Activated naive CD4-positive, alpha-beta T cell treated with anti-CD3 and anti-CD28 coated beads for 36 hours (primary cell): ENCODE data around the gene RGS6. TPM values are rescaled to one million over a fixed set of nuclear protein-coding genes. Genes with fewer than 3 reads are reported as not detected.

ENCODE experiments used
- CTCF ChIA-PET: fragments of 350-600 bp; sonication (Branson Sonifier 250); formaldehyde crosslinking; loops from one replicate; lab custom pipeline; 2021; ENCODE audit warnings: antibody characterized with exemption; lab: Charles Lee
- DNase-seq: peaks from one replicate; pipeline ENCODE4 v3.0.0-alpha.2; 2020
- H3K27ac Mint-ChIP-seq: one replicate; pipeline ENCODE4 v1.8.0; 2021; ENCODE audit warnings: mild to moderate bottlenecking, mixed read lengths
- H3K27me3 Mint-ChIP-seq: one replicate; pipeline ENCODE4 v1.8.0; 2021; ENCODE audit warnings: low read depth, mixed read lengths
- H3K36me3 Mint-ChIP-seq: one replicate; pipeline ENCODE4 v1.8.0; 2021; ENCODE audit warnings: low read depth, mixed read lengths
- H3K4me1 Mint-ChIP-seq: one replicate; pipeline ENCODE4 v1.8.0; 2021; ENCODE audit warnings: low read depth, mixed read lengths
- H3K4me3 Mint-ChIP-seq: one replicate; pipeline ENCODE4 v1.8.0; 2021; ENCODE audit warnings: mild to moderate bottlenecking, moderate library complexity, mixed read lengths
- H3K9me3 Mint-ChIP-seq: one replicate; pipeline ENCODE4 v1.8.0; 2021; ENCODE audit warnings: mixed read lengths
- intact Hi-C: fragments of 100-400 bp; cut with micrococcal nuclease; formaldehyde crosslinking; loops from one replicate; pipeline ENCODE4 v1.15.1; 2023
- total RNA-seq, 2 experiments: library from RNA; stranded (reverse); gene quantifications; one replicate each; pipeline ENCODE4 v1.2.3, GENCODE V29; 2021

Gene RGS6
- total RNA-seq, 2 experiments from 2014 or later: not detected

DNA sequence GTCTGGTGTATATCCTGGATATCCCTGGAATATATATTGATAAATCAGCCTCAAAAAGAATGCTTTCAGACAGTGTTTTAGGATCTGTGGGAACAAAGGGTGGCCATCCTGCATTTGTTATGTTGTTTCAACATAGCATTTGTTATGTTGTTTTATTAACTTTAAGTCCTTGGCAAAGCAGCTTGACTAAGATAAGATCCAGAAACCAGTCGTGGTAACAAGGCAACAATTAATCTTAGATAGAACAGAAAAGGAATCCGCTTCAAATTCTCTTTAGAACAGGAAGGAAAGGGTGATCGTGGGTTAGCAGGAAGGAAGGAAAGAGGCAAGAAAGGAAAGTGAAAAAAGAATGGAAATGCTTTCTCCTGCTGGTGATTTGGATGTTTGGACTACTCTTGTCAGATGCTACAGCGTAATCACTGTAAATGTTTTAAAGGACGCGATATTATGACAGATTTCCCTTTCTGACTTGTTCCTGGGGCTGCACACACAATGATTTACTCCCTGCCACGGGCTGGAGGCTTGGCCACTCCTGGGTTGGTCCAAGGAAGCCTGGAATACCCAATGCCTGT is 518.3 kb downstream of the RGS6 start:
- peaks cover 23% of the 10 kb centered on the region for H3K4me1 Mint-ChIP-seq
- no peak overlapping the region for H3K4me3 Mint-ChIP-seq
- intact Hi-C loops: loop anchor here (1.0 kb wide), 1 partner anchor 26 kb away; no protein-coding TSS in a partner anchor
- no peak for DNase-seq
- H3K36me3 Mint-ChIP-seq: no peaks in the 10 kb centered on the region
- H3K27ac Mint-ChIP-seq: no peak overlapping the region
- CTCF ChIA-PET: no interaction called here
- H3K27me3 Mint-ChIP-seq: no peaks in the 10 kb centered on the region
- no peaks in the 10 kb centered on the region for H3K9me3 Mint-ChIP-seq

GRCh38 chr14:72451054-72451972 is 519.1 kb downstream of the RGS6 start:
- Mint-ChIP-seq H3K27me3 (no peaks in the 10 kb centered on the region), H3K4me1 (peaks cover 23% of the 10 kb centered on the region), H3K27ac (peak overlapping the region; percentile 71), H3K36me3 (no peaks in the 10 kb centered on the region), H3K4me3 (no peak overlapping the region), H3K9me3 (no peaks in the 10 kb centered on the region)
- peak; percentile 64 for DNase-seq
- CTCF ChIA-PET: interaction anchor here (0.7 kb wide), 1 partner anchor 506 kb away, joined by 3 read pairs; no protein-coding TSS in a partner anchor
- intact Hi-C loops: loop anchor here (1.0 kb wide), 1 partner anchor 25 kb away; no protein-coding TSS in a partner anchor

DNA sequence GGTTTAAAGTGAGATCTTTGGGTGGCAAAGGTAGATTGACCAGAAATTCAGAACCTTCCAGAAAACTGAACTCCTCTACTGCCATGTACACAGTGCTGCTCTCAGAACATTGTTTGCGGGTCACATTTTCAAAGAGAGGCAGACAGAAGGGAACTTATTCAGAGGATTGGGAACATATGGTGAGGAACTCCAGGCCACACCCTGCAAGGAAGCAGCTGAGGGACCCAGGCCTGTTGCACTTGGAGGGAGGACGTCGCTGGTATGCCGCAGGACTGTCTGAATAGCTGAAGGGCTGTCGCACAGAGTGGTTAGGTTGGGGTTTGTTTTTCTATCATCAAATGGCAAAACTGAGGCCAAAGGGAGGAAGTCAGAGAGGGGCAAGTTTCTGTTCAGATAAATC is 520.5 kb downstream of the RGS6 start:
- H3K4me1 Mint-ChIP-seq: peaks cover 23% of the 10 kb centered on the region
- H3K36me3 Mint-ChIP-seq: no peaks in the 10 kb centered on the region
- no peaks in the 10 kb centered on the region for H3K9me3 Mint-ChIP-seq
- DNase-seq: no peak
- intact Hi-C loops: no loop called here
- H3K27me3 Mint-ChIP-seq: no peaks in the 10 kb centered on the region
- H3K4me3 Mint-ChIP-seq: no peak overlapping the region
- CTCF ChIA-PET: no interaction called here
- H3K27ac Mint-ChIP-seq: no peak overlapping the region

GRCh38 chr14:72454388-72455160 is 522.3 kb downstream of the RGS6 start:
- CTCF ChIA-PET: no interaction called here
- Mint-ChIP-seq H3K4me3 (no peak overlapping the region), H3K27me3 (no peaks in the 10 kb centered on the region), H3K36me3 (no peaks in the 10 kb centered on the region), H3K9me3 (no peaks in the 10 kb centered on the region), H3K27ac (no peak overlapping the region), H3K4me1 (peaks cover 23% of the 10 kb centered on the region)
- intact Hi-C loops: no loop called here
- DNase-seq: no peak

DNA sequence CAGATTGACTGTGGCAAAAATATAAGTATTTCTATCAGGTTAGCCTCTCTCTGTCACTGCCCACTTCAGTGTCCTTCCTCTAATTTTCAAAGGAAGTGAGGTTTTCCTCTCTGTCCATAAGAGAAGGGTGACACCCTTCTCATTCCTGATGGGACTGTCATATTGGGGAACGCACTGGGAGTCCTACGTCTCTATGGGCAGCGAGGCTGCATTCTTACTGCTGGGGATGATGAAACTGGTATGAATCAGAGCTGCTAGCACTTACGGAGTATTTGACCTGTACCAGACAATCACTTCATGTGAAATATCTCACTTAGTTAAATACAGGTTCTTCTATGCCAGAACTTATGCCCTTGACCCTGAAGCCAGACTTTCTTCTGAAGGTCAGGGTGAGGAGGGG is 525.4 kb downstream of the RGS6 start:
- DNase-seq: no peak
- H3K36me3 Mint-ChIP-seq: no peaks in the 10 kb centered on the region
- no peaks in the 10 kb centered on the region for H3K27me3 Mint-ChIP-seq
- H3K9me3 Mint-ChIP-seq: no peaks in the 10 kb centered on the region
- peaks cover 3% of the 10 kb centered on the region for H3K4me1 Mint-ChIP-seq
- H3K27ac Mint-ChIP-seq: no peak overlapping the region
- CTCF ChIA-PET: no interaction called here
- intact Hi-C loops: no loop called here
- H3K4me3 Mint-ChIP-seq: no peak overlapping the region

- Mint-ChIP-seq H3K27me3 (no peaks in the 10 kb centered on the region), H3K4me1 (no peaks in the 10 kb centered on the region), H3K36me3 (no peaks in the 10 kb centered on the region), H3K9me3 (peaks cover 12% of the 10 kb centered on the region), H3K27ac (no peak overlapping the region), H3K4me3 (no peak overlapping the region)
- DNase-seq: no peak
- intact Hi-C loops: no loop called here
- CTCF ChIA-PET: interaction anchor here (0.6 kb wide), 1 partner anchor 834 kb away, joined by 3 read pairs; no protein-coding TSS in a partner anchor
These were observed 529.8 kb downstream of the RGS6 start for GRCh38 chr14:72462056-72462455.

GRCh38 chr14:72463291-72463866 is 531.1 kb downstream of the RGS6 start:
- DNase-seq: no peak
- no peak overlapping the region for H3K27ac Mint-ChIP-seq
- H3K4me3 Mint-ChIP-seq: no peak overlapping the region
- no peaks in the 10 kb centered on the region for H3K27me3 Mint-ChIP-seq
- no peaks in the 10 kb centered on the region for H3K36me3 Mint-ChIP-seq
- H3K4me1 Mint-ChIP-seq: no peaks in the 10 kb centered on the region
- intact Hi-C loops: no loop called here
- CTCF ChIA-PET: no interaction called here
- peaks cover 12% of the 10 kb centered on the region for H3K9me3 Mint-ChIP-seq

GRCh38 chr14:72464226-72464625 is 532.0 kb downstream of the RGS6 start:
- Mint-ChIP-seq H3K36me3 (no peaks in the 10 kb centered on the region), H3K27me3 (no peaks in the 10 kb centered on the region), H3K27ac (no peak overlapping the region), H3K4me1 (no peaks in the 10 kb centered on the region), H3K9me3 (peaks cover 12% of the 10 kb centered on the region), H3K4me3 (no peak overlapping the region)
- CTCF ChIA-PET: no interaction called here
- intact Hi-C loops: no loop called here
- DNase-seq: no peak

DNA sequence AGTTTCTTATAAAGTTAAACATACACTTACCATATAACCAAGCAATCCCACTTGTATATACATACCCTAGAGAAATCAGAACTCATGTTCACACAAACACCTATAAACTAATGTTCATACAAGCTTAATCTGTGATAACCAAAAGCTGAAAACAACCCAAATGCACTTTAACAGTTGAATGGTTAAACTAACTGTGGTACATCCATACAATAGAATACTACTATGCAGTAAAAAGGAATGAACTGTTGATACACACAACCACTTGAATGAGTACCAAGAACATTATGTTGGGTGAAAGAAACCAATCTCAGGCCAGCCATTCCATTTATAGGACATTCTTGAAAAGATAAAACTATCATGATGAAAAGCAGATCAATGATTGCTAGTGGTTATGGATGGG is 534.1 kb downstream of the RGS6 start:
- CTCF ChIA-PET: interaction anchor here (1.3 kb wide), 1 partner anchor 437 kb away, joined by 3 read pairs; no protein-coding TSS in a partner anchor
- Mint-ChIP-seq H3K27me3 (no peaks in the 10 kb centered on the region), H3K4me1 (no peaks in the 10 kb centered on the region), H3K36me3 (no peaks in the 10 kb centered on the region), H3K27ac (no peak overlapping the region), H3K4me3 (no peak overlapping the region), H3K9me3 (peaks cover 12% of the 10 kb centered on the region)
- no peak for DNase-seq
- intact Hi-C loops: no loop called here

- intact Hi-C loops: no loop called here
- Mint-ChIP-seq H3K36me3 (no peaks in the 10 kb centered on the region), H3K4me1 (peaks cover 5% of the 10 kb centered on the region), H3K4me3 (no peak overlapping the region), H3K9me3 (peaks cover 5% of the 10 kb centered on the region), H3K27me3 (no peaks in the 10 kb centered on the region), H3K27ac (no peak overlapping the region)
- no peak for DNase-seq
- CTCF ChIA-PET: no interaction called here
These were observed 539.1 kb downstream of the RGS6 start for GRCh38 chr14:72471346-72471745.

DNA sequence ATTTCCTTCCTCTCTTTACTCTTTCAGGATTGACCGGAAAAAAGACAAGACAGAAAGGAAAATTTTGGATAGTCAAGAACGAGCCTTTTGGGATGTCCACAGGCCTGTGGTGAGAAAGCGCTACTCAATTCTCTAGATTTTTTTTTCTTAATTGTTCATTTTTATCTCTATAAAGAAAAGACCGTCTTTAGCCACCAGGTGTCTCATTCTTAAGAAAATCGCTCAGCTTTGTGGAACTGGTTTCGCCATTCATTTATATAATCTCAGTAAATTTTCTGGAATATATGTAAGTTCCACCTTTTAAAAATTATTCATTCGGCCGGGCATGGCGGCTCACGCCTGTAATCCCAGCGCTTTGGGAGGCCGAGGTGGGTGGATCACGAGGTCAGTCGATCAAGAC is 540.6 kb downstream of the RGS6 start:
- intact Hi-C loops: no loop called here
- Mint-ChIP-seq H3K27ac (no peak overlapping the region), H3K4me1 (peaks cover 20% of the 10 kb centered on the region), H3K36me3 (no peaks in the 10 kb centered on the region), H3K27me3 (peaks cover 2% of the 10 kb centered on the region), H3K4me3 (no peak overlapping the region), H3K9me3 (no peaks in the 10 kb centered on the region)
- CTCF ChIA-PET: interaction anchor here (0.6 to 1.4 kb wide), 3 partner anchors 27 to 265 kb away, joined by 3 read pairs; no protein-coding TSS in a partner anchor
- no peak for DNase-seq
